A549 treated with ZK216348 at 1 μM for 4 hours (cell line): ENCODE results near the gene ATP6V0E1. TPM values are rescaled to one million over a fixed set of nuclear protein-coding genes. Genes with fewer than 3 reads are reported as not detected.

Source experiments
- total RNA-seq: library from RNA; stranded (reverse); fragments of 200-300 nt; extraction: Qiagen RNA extraction; gene quantifications from 5 replicates; pipeline ENCODE4 v1.2.3, GENCODE V29; 2022; ENCODE audit warnings: low read depth

ATP6V0E1 gene
- total RNA-seq: 312 to 390 TPM (median 346 TPM) in 5 replicates

DNA sequence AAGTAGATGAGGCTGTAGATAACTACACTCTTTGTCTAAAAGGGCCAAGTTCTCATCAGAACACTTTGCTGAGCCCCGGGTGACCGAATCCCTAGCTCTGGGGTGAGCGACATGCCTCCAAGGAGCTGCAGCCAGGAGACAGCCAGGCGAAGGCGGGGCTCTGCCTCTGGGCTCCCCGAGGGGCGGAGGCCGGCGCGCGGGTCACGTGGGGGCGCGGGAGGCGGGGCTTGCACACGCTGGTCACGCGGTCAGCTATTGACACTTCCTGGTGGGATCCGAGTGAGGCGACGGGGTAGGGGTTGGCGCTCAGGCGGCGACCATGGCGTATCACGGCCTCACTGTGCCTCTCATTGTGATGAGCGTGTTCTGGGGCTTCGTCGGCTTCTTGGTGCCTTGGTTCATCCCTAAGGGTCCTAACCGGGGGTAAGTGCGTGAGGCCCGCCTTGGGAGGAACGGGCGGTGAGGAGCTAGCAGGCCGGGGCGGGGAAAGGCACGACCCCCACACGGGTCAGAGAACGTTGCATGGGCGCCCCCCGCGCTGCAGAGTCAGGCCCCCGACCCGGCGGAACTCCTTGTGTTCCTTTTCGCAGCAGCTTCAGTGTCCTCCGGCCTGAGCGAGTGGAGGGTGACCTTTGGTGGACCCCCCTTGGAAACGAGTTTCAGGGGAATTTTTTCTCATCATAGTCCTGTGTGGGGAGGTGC is at the start of gene ATP6V0E1:
TSS of gene ATP6V0E1 (plus strand) at position 230 of the 702 bp plus-strand sequence. CDS start at position 320, 90 bp downstream.

DNA sequence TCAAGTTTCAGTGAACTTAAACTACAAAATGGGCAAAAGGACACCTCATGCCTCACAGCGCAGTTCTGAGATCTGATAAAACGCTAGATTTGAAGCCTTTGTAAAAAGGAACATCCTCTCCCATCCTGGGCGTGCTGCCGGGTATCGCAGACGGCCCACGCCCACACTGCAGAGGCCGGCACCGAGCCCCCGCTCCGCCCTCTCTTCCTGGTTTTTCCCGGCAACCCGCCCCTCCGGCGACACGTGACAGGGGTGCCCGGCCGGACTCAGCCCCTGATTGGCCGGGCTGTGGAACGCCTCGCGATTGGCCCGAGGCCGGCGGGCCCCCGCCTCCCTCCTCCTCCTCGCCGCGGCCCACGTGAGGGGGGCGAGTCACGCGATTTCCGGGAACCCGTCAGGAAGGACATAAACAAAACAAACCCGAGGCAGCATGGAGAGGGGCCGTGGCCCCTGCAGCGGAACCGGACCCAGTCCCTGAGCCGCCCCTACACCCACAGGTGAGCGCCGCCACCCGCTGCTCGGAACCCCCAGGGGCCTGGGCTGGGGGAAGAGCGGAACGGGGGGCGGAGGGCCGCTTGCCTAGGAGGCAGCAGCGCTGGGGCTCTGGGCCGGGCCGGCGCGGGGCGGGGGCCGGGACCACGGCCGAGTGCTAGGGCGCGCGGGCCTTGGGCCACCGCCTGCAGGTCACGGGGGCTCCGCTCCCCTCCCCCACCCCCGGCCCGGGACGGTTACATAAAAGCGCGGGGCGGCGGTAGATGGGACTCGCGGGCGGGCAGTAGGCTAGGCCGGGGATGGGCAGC is 72.6 kb downstream of the ATP6V0E1 start, which contains the start of gene CREBRF:
TSS of gene CREBRF (plus strand) at position 370 of the 800 bp plus-strand sequence. CDS start 24,424 bp downstream, outside the sequence.

Other genes starting within 250 kb of the ATP6V0E1 start
- 368 to 601 TPM (median 553 TPM) in 5 replicates for gene DUSP1, start 212.6 kb upstream of the ATP6V0E1 start, total RNA-seq
- 277 to 367 TPM (median 326 TPM) in 5 replicates for gene ERGIC1, start 149.5 kb upstream of the ATP6V0E1 start, total RNA-seq
- gene RPL26L1, start 24.3 kb upstream of the ATP6V0E1 start, total RNA-seq: 117 to 134 TPM (median 126 TPM) in 5 replicates
- 1.8 to 3.2 TPM (median 2.2 TPM) in 5 replicates for gene CREBRF, start 72.6 kb downstream of the ATP6V0E1 start, total RNA-seq
- gene BNIP1, start 160.8 kb downstream of the ATP6V0E1 start, total RNA-seq: 15.8 to 20.9 TPM (median 17.3 TPM) in 5 replicates